Cardiac muscle cell (in vitro differentiated cells and primary cell): ENCODE results near the gene INPP5D. TPM values are rescaled to one million over a fixed set of nuclear protein-coding genes. Genes with fewer than 3 reads are reported as not detected.
A peak's percentile ranks its signal among the peaks of the same experiment; 100 is the strongest.

Experiments used
- DNase-seq, 2 donors: peaks; one replicate each; pipeline versions ENCODE4 v3.0.0 to v3.0.0-alpha.2; 2010 to 2017; ENCODE audit warnings: low read depth in 1 of 2, low spot score in 1 of 2
- H3K27ac ChIP-seq: fragments of 200-600 bp; sonication (generic); 2 replicates; pipeline ENCODE4 v1.5.1; 2016
- H3K27me3 ChIP-seq: fragments of 200-600 bp; sonication (generic); 2 replicates; pipeline ENCODE4 v1.6.0; 2016; ENCODE audit warnings: control low read depth
- H3K36me3 ChIP-seq: fragments of 200-600 bp; sonication (generic); 2 replicates; pipeline ENCODE4 v1.5.1; 2016; ENCODE audit warnings: control low read depth
- H3K4me1 ChIP-seq: fragments of 200-600 bp; sonication (generic); 2 replicates; pipeline ENCODE4 v1.8.1; 2017; ENCODE audit warnings: low read depth, mild to moderate bottlenecking, mixed run types
- H3K4me3 ChIP-seq: fragments of 200-600 bp; sonication (generic); 2 replicates; pipeline ENCODE4 v1.5.1; 2016; ENCODE audit warnings: mild to moderate bottlenecking
- H3K9me3 ChIP-seq: fragments of 200-600 bp; sonication (generic); 2 replicates; pipeline ENCODE4 v1.5.1; 2017; ENCODE audit warnings: low read depth, mild to moderate bottlenecking, control low read depth
- CTCF ChIP-seq: IDR thresholded peaks from 2 replicates; pipeline ENCODE4 v1.5.1; 2012; ENCODE audit warnings: low read depth, mild to moderate bottlenecking, low read length
- polyA plus RNA-seq: library from polyadenylated mRNA; unstranded; fragments of >200 nt; fragmentation: Nextera tagmentation; extraction: Ambion mirVana; gene quantifications from 2 replicates; pipeline ENCODE4 v1.2.1, GENCODE V29; 2016
- total RNA-seq: library from RNA; depleted of rRNA; stranded (reverse); fragments of >200 nt; gene quantifications from 2 replicates; pipeline ENCODE4 v1.2.3, GENCODE V29; 2016

INPP5D gene
- total and polyA plus RNA-seq, 2 experiments from 2014 or later: 4.5 to 6.8 TPM

- Histone ChIP-seq H3K9me3 (no peaks in the 10 kb centered on the region), H3K4me3 (no peak overlapping the region), H3K4me1 (no peaks in the 10 kb centered on the region), H3K27ac (no peak overlapping the region), H3K27me3 (no peaks in the 10 kb centered on the region), H3K36me3 (no peaks in the 10 kb centered on the region)
- no peak for DNase-seq
- TF ChIP-seq CTCF: no peak
Measured at GRCh38 chr2:233034091-233034882, 25.9 kb upstream of the INPP5D start.

GRCh38 chr2:233035426-233036161 lies 24.5 kb upstream of the INPP5D start:
- Histone ChIP-seq H3K27me3 (no peaks in the 10 kb centered on the region), H3K36me3 (no peaks in the 10 kb centered on the region), H3K4me1 (no peaks in the 10 kb centered on the region), H3K27ac (no peak overlapping the region), H3K4me3 (no peak overlapping the region), H3K9me3 (no peaks in the 10 kb centered on the region)
- no peak for DNase-seq
- TF ChIP-seq CTCF: no peak

GRCh38 chr2:233036162-233036838 lies 23.8 kb upstream of the INPP5D start:
- no peak overlapping the region for H3K27ac ChIP-seq
- no peaks in the 10 kb centered on the region for H3K4me1 ChIP-seq
- TF ChIP-seq CTCF: no peak
- DNase-seq: no peak
- no peaks in the 10 kb centered on the region for H3K9me3 ChIP-seq
- H3K27me3 ChIP-seq: no peaks in the 10 kb centered on the region
- H3K4me3 ChIP-seq: no peak overlapping the region
- H3K36me3 ChIP-seq: no peaks in the 10 kb centered on the region

- H3K27me3 ChIP-seq: no peaks in the 10 kb centered on the region
- H3K9me3 ChIP-seq: no peaks in the 10 kb centered on the region
- peak in 1 of 2 donors; percentile 78 for DNase-seq
- H3K4me1 ChIP-seq: no peaks in the 10 kb centered on the region
- H3K36me3 ChIP-seq: no peaks in the 10 kb centered on the region
- no peak overlapping the region for H3K4me3 ChIP-seq
- no peak overlapping the region for H3K27ac ChIP-seq
- TF ChIP-seq CTCF: no peak
Measured at GRCh38 chr2:233037078-233037477, 23.1 kb upstream of the INPP5D start.

GRCh38 chr2:233039212-233039845 lies 20.8 kb upstream of the INPP5D start:
- Histone ChIP-seq H3K9me3 (no peaks in the 10 kb centered on the region), H3K4me1 (no peaks in the 10 kb centered on the region), H3K27me3 (no peaks in the 10 kb centered on the region), H3K27ac (no peak overlapping the region), H3K36me3 (no peaks in the 10 kb centered on the region), H3K4me3 (no peak overlapping the region)
- no peak for TF ChIP-seq CTCF
- DNase-seq: no peak
